ENCODE results near the gene IGF2BP2. TPM values are rescaled to one million over a fixed set of nuclear protein-coding genes. Genes with fewer than 3 reads are reported as not detected.

Gene IGF2BP2
- total and polyA plus RNA-seq, 2 of the 4 experiments (the other 2 are of a cell fraction), result 23.4 to 88.2 TPM

DNA sequence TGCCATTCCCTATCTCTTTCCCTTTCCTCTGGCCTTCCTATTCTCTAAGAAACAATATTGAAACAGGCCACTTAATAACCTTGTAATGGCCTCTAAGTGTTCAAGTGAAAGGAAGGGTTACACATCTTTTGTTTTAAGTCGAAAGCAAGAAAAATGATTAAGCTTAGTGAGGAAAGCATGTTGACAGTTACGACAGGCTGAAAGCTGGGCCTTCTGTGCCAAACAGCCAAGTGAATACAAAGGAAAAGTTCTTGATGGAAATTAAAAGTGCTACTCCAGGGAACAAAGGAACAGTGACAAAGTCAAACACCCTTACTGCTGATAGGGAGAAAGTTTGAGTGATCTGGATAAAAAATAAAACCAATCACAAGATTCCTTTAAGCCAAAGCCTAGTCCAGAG is 184.5 kb downstream of the IGF2BP2 start:
- Histone ChIP-seq H3K36me3 (ENCODE audit: control insufficient read depth, insufficient read depth, low read length) (peaks cover 15% of the 10 kb centered on the region), H3K9me3 (ENCODE audit: control insufficient read depth, insufficient read depth, low read length) (no peaks in the 10 kb centered on the region), H4K91ac (ENCODE audit: insufficient read depth, low read depth, low read length) (no peak overlapping the region), H2BK20ac (ENCODE audit: low read depth, low read length) (no peak overlapping the region), H3K9ac (ENCODE audit: low read depth, low read length) (no peak overlapping the region), H2AK9ac (replicated peaks; ENCODE audit: low read depth, low read length, poor library complexity) (no peak overlapping the region), H3K4me1 (ENCODE audit: control insufficient read depth, insufficient read depth, low read length) (no peaks in the 10 kb centered on the region), H3K9me1 (ENCODE audit: insufficient read depth, low read length) (peaks cover 12% of the 10 kb centered on the region), H3K4ac (ENCODE audit: low read depth, low read length) (no peak overlapping the region), H3K79me1 (ENCODE audit: low read depth in 1 of 2, low read length in 2 of 2) (0 out of 4 replicates have a peak, but pooled peaks cover 0 to 6% of the 10 kb centered on the region in 2 experiments), H3K27me3 (ENCODE audit: control insufficient read depth, insufficient read depth, low read length) (no peaks in the 10 kb centered on the region), H4K8ac (ENCODE audit: low read depth in 2 of 2, low read length in 2 of 2) (no peak overlapping the region), H2BK120ac (ENCODE audit: low read depth, low read length) (no peak overlapping the region), H4K20me1 (ENCODE audit: insufficient read depth, low read length) (peaks cover 6% of the 10 kb centered on the region), H4K5ac (ENCODE audit: low read depth, low read length) (no peak overlapping the region), H3K27ac (ENCODE audit: insufficient read depth, low read length) (no peak overlapping the region), H3K4me2 (ENCODE audit: low read depth, low read length) (no peak overlapping the region), H3K56ac (ENCODE audit: extremely low read depth, insufficient read depth, low read length) (no peak overlapping the region), H3K4me3 (ENCODE audit: insufficient read depth, low read depth, low read length) (no peak overlapping the region), H2BK5ac (ENCODE audit: low read depth, low read length, poor library complexity, severe bottlenecking) (no peak overlapping the region), H3K23ac (ENCODE audit: low read depth, low read length) (no peak overlapping the region), H3K18ac (ENCODE audit: low read depth, low read length) (no peak overlapping the region), H2AFZ (replicated peaks; ENCODE audit: low read length, poor library complexity) (no peak overlapping the region), H2AK5ac (ENCODE audit: low read depth, low read length) (no peak overlapping the region), H2BK15ac (ENCODE audit: low read depth, low read length) (no peak overlapping the region), H3K14ac (replicated peaks; ENCODE audit: low read depth, low read length) (no peak overlapping the region)
- DNase-seq (no peak), ATAC-seq (ENCODE audit: low read depth) (no peak)
- ChIA-PET POLR2A (ENCODE audit: unreplicated experiment) (interaction anchor here (0.6 kb wide), 1 partner anchor 422 kb away, joined by 3 read pairs; no protein-coding TSS in a partner anchor), CTCF (no interaction called here)
- WGBS, 2 experiments (ENCODE audit: extremely low coverage in 2 of 2, insufficient read length in 1 of 2), result no CpG with 5 or more reads among the region's 2 CpGs
- TF ChIP-seq MAFK (IDR thresholded peaks at IDR 0.05; ENCODE audit: low read depth, low read length), result no peak
- intact Hi-C loops (cut with micrococcal nuclease), result no loop called here
- no TSS peak for BruUV-seq (replicated peaks)
- dilution Hi-C loops (cut with HindIII; ENCODE audit: low sequenced_read_pairs, unreplicated experiment), result no loop called here
- in situ Hi-C loops (cut with MboI; ENCODE audit: low sequenced_read_pairs), result no loop called here
